AG09319 (cell line): Measurements from ENCODE around the gene HSD17B12.
A peak's percentile ranks its signal among the peaks of the same experiment; 100 is the strongest.

Source experiments
- DNase-seq: peaks from one replicate; pipeline ENCODE4 v3.0.0-alpha.2; 2010; ENCODE audit warnings: low read depth; ENCODE audit errors: extremely low read depth
- CTCF ChIP-seq: IDR thresholded peaks from 2 replicates; pipeline ENCODE4 v1.5.1; 2011; ENCODE audit warnings: low read depth, mild to moderate bottlenecking, inconsistent platforms, low read length, moderate library complexity

The HSD17B12 gene

GRCh38 chr11:43861141-43861540 lies 180.6 kb downstream of the HSD17B12 start:
- no peak for DNase-seq
- TF ChIP-seq CTCF, result no peak

- TF ChIP-seq CTCF, result no peak
- no peak for DNase-seq
These were observed 186.0 kb downstream of the HSD17B12 start for GRCh38 chr11:43866520-43866919.

- no peak for TF ChIP-seq CTCF
These were observed 186.4 kb downstream of the HSD17B12 start for GRCh38 chr11:43866969-43867368.

DNA sequence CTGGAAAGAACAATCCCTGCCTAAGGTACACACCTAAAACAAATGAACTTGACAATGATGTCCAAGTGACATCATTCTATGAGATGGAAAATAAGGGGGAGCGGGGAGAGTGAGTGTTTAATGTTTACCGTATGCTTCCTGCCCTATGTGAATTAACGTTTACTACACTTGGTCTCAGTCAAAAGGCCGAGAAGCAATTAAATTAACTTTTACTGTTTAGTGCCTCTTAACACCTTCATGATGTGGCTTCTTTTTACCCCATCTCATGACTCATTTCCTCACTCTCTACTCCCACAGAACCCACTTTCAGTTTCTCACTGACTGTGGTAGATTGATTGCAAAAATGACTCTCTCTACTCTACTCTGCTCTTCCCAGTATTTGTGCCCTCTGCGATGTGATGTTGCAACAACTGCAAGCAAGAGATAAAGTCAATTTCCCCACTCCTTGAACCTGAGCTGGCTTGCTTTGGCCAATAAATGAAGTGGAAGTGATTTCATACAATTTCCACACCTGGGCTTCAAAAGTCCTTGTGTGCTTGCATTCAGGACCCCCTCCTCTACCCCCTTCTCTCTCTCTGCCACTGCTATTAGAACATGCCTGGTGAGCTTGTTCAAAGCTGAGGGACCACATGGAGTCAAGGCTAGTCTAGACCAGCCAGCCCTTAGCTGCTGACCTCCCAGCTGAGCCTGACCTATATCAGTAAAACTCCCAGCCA lies 188.5 kb downstream of the HSD17B12 start:
- DNase-seq, result peak; percentile 12
- TF ChIP-seq CTCF, result no peak

More at GRCh38 chr11:43866969-43867368, 186.4 kb downstream of the HSD17B12 start:
- DNase-seq, result no peak

DNA sequence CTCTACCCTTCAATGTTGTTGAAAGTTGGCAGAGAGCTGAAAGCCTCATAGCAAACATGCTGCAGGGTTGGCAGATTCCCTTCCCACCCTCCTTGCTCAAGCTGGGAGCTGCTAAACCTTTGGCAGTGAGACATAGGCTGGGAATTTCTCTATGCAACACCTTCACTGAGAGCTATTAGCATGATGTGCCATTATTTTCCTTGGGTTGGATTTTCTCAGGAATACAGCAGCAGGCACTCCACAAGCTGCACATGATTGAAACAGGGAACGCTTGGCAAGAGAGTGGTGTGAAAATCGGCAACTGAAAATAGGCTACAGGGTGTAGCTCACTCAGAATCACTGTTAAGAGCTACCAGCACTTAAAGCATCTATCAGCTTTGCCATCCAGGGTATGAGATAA lies 190.5 kb downstream of the HSD17B12 start:
- DNase-seq, result no peak
- no peak for TF ChIP-seq CTCF

DNA sequence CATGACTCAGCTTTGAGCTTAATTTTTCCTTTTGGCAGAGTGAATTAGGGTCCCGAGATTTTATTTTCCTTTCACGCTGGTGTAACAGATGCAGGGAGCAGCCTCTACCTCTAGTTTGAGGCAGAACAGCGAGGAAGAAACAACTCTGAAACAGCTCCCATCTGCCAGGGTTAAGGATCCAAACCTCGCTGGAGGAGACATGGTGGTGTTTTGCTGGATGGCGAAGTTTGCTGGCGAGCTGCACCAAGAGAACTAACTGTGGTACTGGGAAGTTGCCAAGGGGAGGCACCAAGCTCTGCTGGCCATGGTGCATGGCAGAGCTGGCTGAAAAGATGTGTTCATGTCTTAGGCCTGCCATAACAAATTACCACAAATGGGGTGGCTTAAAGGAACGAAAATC lies 192.5 kb downstream of the HSD17B12 start:
- DNase-seq, result no peak
- TF ChIP-seq CTCF, result no peak

- no peak for DNase-seq
- no peak for TF ChIP-seq CTCF
These were observed 193.5 kb downstream of the HSD17B12 start for GRCh38 chr11:43874078-43874477.
